GM19328 (cell line): ENCODE data around the gene ISG20.
"Not testable (repeated sequence)": the region's sequence is repeated elsewhere in the genome, so short reads cannot be mapped to it uniquely, and the experiment has no call there.

Experiments used
- ATAC-seq: cut with Tn5 transposase; IDR thresholded peaks from one replicate; pipeline ENCODE4 v1.9.1; 2021; ENCODE audit warnings: mild to moderate bottlenecking, moderate library complexity; ENCODE audit not compliant: unreplicated experiment

ISG20 gene

DNA sequence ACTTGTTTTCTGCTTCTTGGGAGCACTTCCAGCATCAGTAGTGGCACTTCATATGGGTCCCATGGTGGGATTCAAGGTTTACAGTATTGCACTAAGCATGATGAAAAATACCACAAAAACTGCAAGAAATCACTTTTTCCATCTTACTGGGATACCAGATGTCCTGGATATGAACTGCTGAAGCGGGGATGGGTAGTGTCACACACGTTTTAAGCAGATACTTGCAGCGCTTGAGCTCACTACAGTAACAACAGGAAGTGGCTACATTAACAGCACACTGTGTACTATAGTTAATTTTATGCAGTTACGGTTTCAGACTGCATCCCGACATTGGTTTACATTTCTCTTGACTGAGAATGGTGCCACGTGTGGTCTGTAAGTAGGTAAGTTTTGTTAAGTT, 3.5 kb upstream of the ISG20 start:
- ATAC-seq, result no peak

DNA sequence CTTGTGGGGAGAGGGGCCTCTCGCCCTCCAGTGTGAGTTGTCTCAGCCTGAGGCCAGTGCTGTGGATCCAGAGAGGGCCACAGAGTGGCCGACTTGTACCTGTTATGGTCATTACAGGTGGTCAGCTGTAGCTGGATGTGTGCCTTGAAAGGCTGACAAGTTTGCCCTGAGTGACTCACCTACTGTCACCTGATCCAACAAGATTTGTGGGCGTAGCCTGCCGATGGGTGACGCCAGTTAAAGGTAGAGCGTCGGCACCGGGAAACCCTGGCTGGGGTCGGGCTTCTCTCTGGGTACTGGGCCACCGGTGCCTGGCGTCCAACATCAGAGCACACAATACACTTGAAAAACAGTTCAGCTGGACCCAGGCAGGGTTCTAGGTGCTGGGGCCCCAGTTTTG, 2.8 kb upstream of the ISG20 start:
- ATAC-seq, result no peak

DNA sequence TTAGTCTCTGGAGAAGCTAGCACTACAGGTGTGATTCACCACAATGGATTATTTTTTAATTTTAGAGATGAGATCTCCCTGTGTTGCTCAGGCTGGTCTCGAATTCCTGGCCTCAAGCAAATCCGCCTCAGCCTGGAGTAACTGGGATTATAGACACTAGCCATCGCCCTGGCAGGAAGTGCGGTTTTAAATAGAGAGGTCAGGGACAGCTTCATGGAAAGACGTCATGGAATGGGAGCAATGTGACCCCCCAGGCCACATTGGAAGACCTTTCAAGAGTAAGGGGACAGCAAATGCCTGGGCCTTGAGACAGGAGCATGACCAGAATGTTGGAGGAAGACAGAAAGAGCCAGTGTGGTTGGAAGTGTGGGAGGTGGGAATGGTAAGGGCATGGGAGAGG, 2.2 kb upstream of the ISG20 start:
- ATAC-seq, result no peak

DNA sequence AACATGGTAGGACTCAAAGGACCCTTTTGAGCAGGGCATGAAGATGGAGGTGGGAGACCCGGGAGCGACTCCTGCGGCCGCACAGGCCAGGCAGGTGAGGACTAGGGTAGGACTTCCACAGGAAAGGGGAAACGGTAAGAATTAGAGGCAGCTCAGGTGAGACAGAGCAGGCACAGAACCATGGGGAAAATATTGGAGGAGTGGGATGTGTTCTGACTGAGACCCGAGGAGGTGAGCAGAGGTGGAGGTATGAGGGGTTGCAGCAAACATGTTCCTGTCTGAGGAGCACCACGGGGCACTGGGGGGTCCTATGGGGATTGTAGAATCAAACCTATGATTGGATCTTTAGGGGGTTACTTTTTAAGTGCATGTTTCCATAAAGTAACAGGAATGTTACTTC, 1.4 kb upstream of the ISG20 start:
- no peak for ATAC-seq

DNA sequence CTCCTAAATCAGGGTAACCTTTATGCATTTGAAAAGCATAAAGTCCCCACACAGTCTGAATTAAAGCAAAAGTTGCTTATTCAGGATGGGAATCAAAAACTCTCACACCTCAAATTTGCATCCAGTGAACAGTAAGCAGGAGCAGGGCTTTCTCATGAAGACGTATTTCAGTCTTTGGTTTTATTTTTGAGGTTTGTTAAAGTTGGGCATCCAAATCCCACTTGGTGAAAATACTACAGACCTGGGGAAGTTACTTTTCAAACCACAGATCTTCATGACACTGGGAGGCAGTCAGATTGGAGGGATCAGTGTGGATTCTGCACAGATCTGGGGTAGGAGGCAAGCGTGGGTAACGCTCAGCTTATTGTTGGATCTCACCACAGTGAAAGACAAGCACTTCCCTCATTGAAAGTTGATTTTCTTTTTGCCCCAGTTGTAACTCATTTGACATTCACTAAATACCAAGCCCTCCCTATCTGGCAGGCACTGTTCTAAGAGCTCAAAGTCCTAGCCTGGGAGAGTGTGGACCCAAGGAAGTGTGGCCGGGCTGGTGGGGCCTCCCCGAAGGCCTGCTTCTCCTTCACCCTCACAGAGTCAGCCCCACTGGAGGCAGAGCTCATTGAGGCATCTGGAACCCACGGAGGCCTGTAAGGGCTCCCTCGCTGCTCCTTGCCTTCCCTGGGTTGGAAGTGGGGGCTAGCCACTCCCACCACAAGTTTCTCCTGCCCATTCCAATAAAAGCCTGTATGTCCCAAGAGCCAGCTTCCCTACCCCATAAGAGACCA, 783 bp upstream of the ISG20 start:
- ATAC-seq, result no peak

GRCh38 chr15:88641959-88642452, 3.2 kb downstream of the ISG20 start:
- ATAC-seq, result no peak

DNA sequence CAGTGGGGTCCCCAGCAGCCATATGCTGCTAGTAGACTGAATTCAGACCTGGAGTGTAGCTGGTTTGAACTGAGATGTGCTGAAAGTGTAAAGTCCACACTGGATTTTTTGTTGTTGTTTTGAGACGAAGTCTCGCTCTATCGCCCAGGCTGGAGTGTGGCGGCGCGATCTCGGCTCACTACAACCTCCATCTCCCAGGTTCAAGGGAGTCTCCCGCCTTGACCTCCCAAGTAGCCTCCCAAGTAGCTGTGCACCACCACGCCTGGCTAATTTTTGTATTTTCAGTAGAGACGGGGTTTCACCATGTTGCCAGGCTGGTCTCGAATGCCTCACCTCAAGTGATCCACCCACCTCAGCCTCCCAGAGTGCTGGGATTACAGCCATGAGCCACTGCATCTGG, 3.7 kb downstream of the ISG20 start:
- not testable (repeated sequence) for ATAC-seq

DNA sequence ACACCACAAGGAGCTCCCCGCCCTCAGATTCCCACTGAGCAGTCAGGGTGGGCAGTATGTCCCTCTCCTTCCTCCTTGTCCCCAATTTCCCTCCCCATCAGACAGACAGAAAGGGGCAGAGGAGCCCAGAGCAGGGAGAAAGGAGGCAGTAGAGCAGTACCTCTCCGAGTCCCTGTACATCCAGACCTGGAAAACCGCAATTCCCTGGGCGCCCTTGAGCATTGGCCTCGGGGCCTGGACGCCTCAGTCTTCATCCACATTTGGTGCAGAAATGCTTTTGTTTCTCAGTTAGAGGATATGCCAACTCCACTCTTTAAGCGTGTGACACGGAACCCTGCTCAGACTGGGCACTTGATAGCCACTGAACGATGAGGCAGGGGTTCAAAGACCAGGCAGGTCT, 5.9 kb downstream of the ISG20 start:
- no peak for ATAC-seq

DNA sequence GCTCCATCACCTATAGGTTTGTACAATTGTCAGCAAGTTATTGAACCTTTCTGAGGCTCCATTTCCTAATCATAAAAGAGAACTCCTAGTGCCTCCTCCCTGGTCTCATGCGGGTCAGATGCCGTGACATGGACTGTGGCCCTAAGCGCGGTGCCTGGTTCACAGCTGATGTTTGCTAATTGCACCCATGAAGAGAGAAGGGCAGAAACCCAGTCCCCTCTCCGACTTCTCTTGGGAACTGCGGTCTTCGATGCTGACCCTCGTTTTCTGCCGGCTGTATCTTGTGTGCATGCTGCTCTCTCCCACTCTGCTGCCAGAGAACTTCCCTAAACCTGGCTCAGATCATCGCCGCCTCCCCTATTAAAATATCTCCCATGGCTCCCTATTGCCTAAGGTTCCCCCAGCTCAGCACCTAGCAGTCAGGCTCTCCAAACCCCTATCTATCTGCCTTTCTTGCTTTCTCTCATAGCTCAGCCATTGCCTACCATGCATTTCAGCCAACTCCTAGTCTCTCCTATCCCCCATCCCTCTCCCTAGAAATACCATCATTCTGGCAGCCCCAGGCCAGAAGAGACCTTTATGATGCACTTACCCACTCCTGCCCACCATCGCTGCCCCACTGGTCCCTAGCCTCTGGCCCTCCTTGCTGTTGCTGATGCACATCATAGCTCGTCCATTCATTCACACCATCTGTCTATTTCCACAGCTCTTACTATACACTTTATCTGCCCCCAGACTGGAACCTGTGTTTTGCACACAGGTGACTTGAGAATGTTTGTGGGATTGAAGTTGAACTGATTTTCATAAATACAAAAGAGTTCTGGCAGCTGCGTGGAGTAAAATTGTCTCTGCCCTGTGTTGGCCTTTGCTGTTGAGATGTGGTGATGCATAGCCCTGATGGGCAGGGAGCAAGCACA, 6.6 kb downstream of the ISG20 start:
- ATAC-seq, result no peak

DNA sequence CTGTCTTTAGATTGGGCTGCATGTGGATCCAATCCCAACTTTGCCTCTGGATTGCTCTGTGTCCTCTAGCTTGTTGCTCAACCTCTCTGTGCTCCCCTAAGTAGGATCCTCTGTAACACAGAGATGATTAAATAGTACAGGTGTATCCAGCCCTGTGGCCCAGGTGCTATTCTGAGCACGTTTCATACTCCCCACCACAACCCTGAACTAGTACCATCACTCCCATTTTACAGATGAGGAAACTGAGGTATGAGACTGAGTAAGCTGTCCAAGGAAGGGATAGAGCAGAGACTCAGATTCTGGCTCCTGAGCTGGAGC, 7.2 kb downstream of the ISG20 start:
- no peak for ATAC-seq

DNA sequence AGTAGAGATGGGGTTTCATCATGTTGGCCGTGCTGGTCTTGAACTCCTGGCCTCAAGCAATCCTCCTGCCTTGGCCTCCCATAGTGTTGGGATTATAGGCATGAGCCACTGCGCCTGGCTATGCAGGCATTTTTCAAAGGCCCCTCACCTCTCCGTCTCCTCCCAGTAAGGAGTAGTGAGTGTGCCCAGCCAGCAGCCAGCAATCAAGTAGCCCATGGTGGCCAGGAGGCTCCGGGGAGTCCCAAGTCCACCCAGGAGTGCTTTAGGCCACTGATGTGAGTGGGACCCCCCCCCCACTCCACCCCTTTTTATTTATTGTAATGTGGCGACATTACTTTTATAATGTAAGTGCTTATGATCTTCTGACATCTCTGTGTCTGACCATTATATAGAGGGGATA, 8.1 kb downstream of the ISG20 start:
- ATAC-seq, result no peak

- no peak for ATAC-seq
These were observed 8.7 kb downstream of the ISG20 start for GRCh38 chr15:88647351-88648105.

DNA sequence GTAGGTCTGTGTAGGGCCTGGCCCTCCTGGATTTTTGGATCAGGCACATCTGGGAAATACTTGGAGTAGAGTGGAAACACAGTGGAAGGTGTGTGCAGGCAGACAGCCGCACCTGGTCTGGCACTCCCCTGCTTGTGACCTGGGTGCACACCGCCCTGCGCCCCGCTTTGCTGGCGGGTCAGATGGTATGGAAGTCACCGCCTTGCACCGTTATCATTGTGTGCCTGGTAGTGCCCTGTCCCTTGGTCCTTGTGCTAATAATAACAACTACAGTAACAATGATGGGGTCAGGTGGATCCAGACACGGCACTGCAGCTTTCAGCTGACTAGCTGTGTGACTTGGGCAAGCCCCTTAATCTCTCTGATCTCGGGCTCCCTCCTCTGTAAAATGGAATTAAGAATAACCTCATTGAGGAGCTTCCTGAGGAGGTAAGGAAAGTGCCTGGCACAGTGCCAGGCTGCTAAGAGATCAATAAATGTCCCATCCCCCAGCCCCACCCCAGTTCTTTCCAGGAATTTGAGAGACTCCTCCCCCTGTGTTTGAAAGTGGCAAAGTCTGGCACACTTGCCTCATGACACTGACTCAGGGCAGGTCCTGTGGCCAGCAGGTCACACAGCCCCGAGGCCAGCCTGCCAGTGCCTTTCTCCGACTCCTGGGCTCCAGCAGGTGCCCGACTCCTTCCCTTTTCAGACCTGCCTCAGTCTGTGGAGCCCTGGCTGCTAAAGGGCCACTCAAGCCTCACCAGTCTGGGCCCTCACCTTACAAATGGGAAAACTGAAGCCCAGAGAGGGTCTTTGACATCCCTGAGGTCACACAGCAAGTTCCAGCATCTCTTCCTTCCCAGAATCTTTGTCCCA, 9.8 kb downstream of the ISG20 start:
- no peak for ATAC-seq

- no peak for ATAC-seq
These were observed 10.5 kb downstream of the ISG20 start for GRCh38 chr15:88649286-88649733.

GRCh38 chr15:88649753-88650551, 11.1 kb downstream of the ISG20 start:
- ATAC-seq, result no peak

DNA sequence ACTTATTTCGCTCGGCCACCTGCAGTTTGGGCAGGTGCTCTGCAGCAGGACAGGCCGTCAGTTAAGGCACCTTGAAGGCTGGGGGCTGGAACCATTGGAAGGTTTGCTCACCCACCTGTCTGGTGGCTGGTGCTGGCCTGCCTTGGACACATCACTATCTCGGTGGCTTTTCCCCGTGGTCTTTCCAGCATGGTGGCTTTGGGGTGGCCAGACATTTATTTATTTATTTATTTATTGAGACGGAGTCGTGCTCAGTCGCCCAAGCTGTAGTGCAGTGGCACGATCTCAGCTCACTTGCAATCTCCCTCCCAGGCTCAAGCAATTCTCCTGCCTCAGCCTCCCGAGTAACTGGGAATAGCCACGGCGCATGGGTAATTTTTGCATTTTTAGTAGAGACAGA, 11.7 kb downstream of the ISG20 start:
- ATAC-seq, result no peak

DNA sequence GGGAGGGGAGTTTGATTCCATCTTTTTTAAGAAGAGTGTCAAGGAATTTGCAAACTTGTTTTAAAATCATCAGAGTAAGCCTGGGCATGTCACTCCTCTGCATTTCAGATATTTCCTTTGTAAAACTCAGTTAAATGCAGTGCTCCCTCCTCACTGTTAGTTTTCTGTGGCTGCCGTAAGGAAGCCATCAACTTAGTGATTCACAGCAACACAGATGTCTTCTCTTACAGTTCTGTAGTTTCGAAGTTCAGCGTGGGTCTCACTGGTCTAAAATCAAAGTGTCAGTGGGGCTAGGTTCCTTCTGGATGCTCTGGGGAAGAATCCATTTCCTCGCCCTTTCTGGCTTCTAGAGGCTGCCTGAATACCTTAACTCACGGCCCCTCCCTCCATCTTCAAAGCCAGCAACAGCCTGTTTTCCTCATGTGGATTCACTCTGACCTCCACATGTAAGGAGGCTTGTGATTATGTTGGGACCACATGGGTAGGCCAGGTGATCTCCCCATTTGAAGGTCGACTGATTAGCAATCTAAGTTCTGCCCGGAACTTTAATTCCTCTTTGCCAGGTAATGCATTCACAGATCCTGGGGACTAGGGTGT, 12.4 kb downstream of the ISG20 start:
- no peak for ATAC-seq

- ATAC-seq, result no peak
These were observed 13.2 kb downstream of the ISG20 start for GRCh38 chr15:88651971-88652370.
